Effector memory CD4-positive, alpha-beta T cell (primary cell): ENCODE data around the gene BBX.
"Not testable (repeated sequence)": the region's sequence is repeated elsewhere in the genome, so short reads cannot be mapped to it uniquely, and the experiment has no call there.

Source experiments
- DNase-seq, 3 donors: peaks; one replicate each; pipeline ENCODE4 v3.0.0-alpha.2; 2020
- H3K27ac ChIP-seq: 2 replicates; pipeline ENCODE4 v1.7.0; 2013; ENCODE audit warnings: mild to moderate bottlenecking, low read length, moderate library complexity; ENCODE audit not compliant: insufficient read depth, poor library complexity, severe bottlenecking
- H3K27me3 ChIP-seq: replicated peaks from 2 replicates; pipeline ENCODE4 v1.7.0; 2013; ENCODE audit warnings: mild to moderate bottlenecking, low read length; ENCODE audit not compliant: insufficient read depth, control insufficient read depth, poor library complexity, severe bottlenecking
- H3K36me3 ChIP-seq: 2 replicates; pipeline ENCODE4 v1.7.0; 2013; ENCODE audit warnings: mild to moderate bottlenecking, low read length, moderate library complexity; ENCODE audit not compliant: control insufficient read depth, insufficient read depth
- H3K4me1 ChIP-seq: 2 replicates; pipeline ENCODE4 v1.7.0; 2013; ENCODE audit warnings: low read length, mild to moderate bottlenecking; ENCODE audit not compliant: control insufficient read depth, insufficient read depth, poor library complexity, severe bottlenecking
- H3K4me3 ChIP-seq: 2 replicates; pipeline ENCODE4 v1.7.0; 2013; ENCODE audit warnings: low read length, low read depth, mild to moderate bottlenecking; ENCODE audit not compliant: insufficient read depth, poor library complexity, severe bottlenecking
- H3K9me3 ChIP-seq: 2 replicates; pipeline ENCODE4 v1.7.0; 2013; ENCODE audit warnings: mild to moderate bottlenecking, low read length, moderate library complexity; ENCODE audit not compliant: control insufficient read depth

The BBX gene

GRCh38 chr3:107835001-107835400 is 312.2 kb downstream of the BBX start:
- not testable (repeated sequence) for H3K27me3 ChIP-seq, H3K4me1 ChIP-seq, H3K9me3 ChIP-seq, H3K36me3 ChIP-seq, H3K4me3 ChIP-seq, H3K27ac ChIP-seq, DNase-seq

- H3K9me3 ChIP-seq, result no peaks in the 10 kb centered on the region
- no peak overlapping the region for H3K27ac ChIP-seq
- no peaks in the 10 kb centered on the region for H3K4me1 ChIP-seq
- no peak for DNase-seq
- H3K27me3 ChIP-seq, result no peaks in the 10 kb centered on the region
- no peak overlapping the region for H3K4me3 ChIP-seq
- no peaks in the 10 kb centered on the region for H3K36me3 ChIP-seq
Measured at GRCh38 chr3:107837895-107838612, 315.3 kb downstream of the BBX start.

GRCh38 chr3:107841831-107842230 is 319.1 kb downstream of the BBX start:
- Histone ChIP-seq H3K36me3 (no peaks in the 10 kb centered on the region), H3K27me3 (no peaks in the 10 kb centered on the region), H3K4me3 (no peak overlapping the region), H3K27ac (no peak overlapping the region), H3K4me1 (no peaks in the 10 kb centered on the region), H3K9me3 (no peaks in the 10 kb centered on the region)
- DNase-seq, result no peak

GRCh38 chr3:107842940-107843339 is 320.2 kb downstream of the BBX start:
- Histone ChIP-seq H3K27ac (no peak overlapping the region), H3K27me3 (no peaks in the 10 kb centered on the region), H3K36me3 (no peaks in the 10 kb centered on the region), H3K4me3 (no peak overlapping the region), H3K9me3 (no peaks in the 10 kb centered on the region), H3K4me1 (no peaks in the 10 kb centered on the region)
- no peak for DNase-seq

GRCh38 chr3:107845380-107846278 is 322.9 kb downstream of the BBX start:
- no peak for DNase-seq
- Histone ChIP-seq H3K4me1 (no peaks in the 10 kb centered on the region), H3K36me3 (no peaks in the 10 kb centered on the region), H3K4me3 (no peak overlapping the region), H3K9me3 (no peaks in the 10 kb centered on the region), H3K27ac (no peak overlapping the region), H3K27me3 (no peaks in the 10 kb centered on the region)

- Histone ChIP-seq H3K27me3 (no peaks in the 10 kb centered on the region), H3K4me1 (no peaks in the 10 kb centered on the region), H3K27ac (no peak overlapping the region), H3K4me3 (no peak overlapping the region), H3K9me3 (no peaks in the 10 kb centered on the region), H3K36me3 (no peaks in the 10 kb centered on the region)
- peak in 1 of 3 donors; percentile 7 for DNase-seq
Measured at GRCh38 chr3:107846279-107846852, 323.6 kb downstream of the BBX start.

- Histone ChIP-seq H3K36me3 (no peaks in the 10 kb centered on the region), H3K4me1 (no peaks in the 10 kb centered on the region), H3K27me3 (no peaks in the 10 kb centered on the region), H3K9me3 (no peaks in the 10 kb centered on the region), H3K4me3 (no peak overlapping the region), H3K27ac (no peak overlapping the region)
- no peak for DNase-seq
Measured at GRCh38 chr3:107847791-107848190, 325.0 kb downstream of the BBX start.

- Histone ChIP-seq H3K4me1 (no peaks in the 10 kb centered on the region), H3K9me3 (no peaks in the 10 kb centered on the region), H3K27me3 (no peaks in the 10 kb centered on the region), H3K36me3 (no peaks in the 10 kb centered on the region), H3K4me3 (no peak overlapping the region), H3K27ac (no peak overlapping the region)
- DNase-seq, result no peak
Measured at GRCh38 chr3:107848351-107848915, 325.7 kb downstream of the BBX start.

- H3K27ac ChIP-seq, result no peak overlapping the region
- no peaks in the 10 kb centered on the region for H3K9me3 ChIP-seq
- H3K4me3 ChIP-seq, result no peak overlapping the region
- H3K27me3 ChIP-seq, result no peaks in the 10 kb centered on the region
- no peaks in the 10 kb centered on the region for H3K36me3 ChIP-seq
- no peaks in the 10 kb centered on the region for H3K4me1 ChIP-seq
- DNase-seq, result no peak
Measured at GRCh38 chr3:107850681-107851080, 327.9 kb downstream of the BBX start.

GRCh38 chr3:107853821-107854220 is 331.1 kb downstream of the BBX start:
- DNase-seq, result no peak
- no peaks in the 10 kb centered on the region for H3K4me1 ChIP-seq
- no peaks in the 10 kb centered on the region for H3K27me3 ChIP-seq
- H3K9me3 ChIP-seq, result no peaks in the 10 kb centered on the region
- no peaks in the 10 kb centered on the region for H3K36me3 ChIP-seq
- no peak overlapping the region for H3K4me3 ChIP-seq
- H3K27ac ChIP-seq, result no peak overlapping the region
